Endometrium (tissue), 2 donors: ENCODE results near the gene MRGPRD.
"Not testable (repeated sequence)": the region's sequence is repeated elsewhere in the genome, so short reads cannot be mapped to it uniquely, and the experiment has no call there.

Source experiments
- FAIRE-seq: peaks from 2 replicates; lab custom pipeline; 2012; peaks lifted over from hg19 to GRCh38; lab: Jason Lieb, UNC
- donor health status: control.
- donor health status: control.

Gene MRGPRD

DNA sequence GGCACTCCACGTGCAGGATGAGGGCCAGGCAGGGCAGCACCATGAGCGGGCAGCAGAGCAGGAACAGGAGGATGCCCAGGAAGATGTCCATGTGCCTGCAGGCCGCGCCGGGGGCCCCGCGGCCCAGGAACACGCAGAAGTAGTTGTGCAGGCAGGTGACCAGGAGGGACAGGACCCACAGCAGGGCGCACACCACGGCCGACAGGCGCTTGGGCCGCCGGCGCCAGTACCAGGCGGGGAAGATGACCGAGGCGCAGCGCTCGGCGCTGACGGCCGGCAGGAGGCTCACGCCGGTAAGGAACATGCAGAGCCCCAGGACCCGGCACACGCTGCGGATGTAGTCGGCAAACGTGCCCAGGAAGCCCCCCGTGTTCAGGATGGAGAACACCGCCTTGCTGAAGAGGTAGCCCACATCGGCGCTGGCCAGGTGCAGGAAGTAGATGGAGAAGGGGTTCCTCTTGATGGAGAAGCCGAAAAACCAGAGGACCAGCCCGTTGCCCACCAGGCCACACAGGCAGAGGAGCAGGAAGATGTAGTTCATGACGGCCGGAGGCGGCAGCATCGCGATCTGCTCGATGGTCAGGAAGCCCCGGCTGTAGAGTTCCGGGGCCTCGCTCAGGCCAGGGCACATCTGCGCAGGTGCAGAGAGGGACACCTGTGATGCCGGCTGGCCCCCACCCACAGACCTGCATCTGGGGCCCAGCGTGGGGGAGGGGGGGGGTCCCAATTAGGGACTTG is 25.0 kb upstream of the MRGPRD start:
- FAIRE-seq, result no peak

DNA sequence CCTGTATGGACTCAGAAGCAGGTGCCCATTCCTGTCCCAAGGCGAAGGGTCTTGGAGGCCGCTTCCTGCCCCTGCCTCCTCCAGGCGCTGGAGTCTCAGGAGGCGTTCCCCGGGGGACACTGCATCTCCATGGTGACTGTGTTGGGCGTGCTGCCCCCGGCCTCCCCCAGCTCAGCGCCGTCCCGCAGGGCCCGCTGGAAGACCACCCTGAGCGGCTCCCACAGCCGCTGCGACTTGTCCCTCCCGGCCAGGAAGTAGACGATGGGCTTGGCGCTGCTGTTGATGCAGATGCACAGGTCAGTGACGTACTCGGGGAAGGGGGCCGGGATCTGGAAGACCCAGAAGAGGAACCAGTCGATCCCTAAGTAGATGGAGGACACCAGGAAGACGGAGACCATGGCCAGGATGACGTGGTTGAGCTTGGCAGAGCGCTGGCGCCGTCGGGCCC is 24.4 kb upstream of the MRGPRD start:
- no peak for FAIRE-seq

GRCh38 chr11:69004411-69005182 is 23.8 kb upstream of the MRGPRD start:
- FAIRE-seq, result no peak

DNA sequence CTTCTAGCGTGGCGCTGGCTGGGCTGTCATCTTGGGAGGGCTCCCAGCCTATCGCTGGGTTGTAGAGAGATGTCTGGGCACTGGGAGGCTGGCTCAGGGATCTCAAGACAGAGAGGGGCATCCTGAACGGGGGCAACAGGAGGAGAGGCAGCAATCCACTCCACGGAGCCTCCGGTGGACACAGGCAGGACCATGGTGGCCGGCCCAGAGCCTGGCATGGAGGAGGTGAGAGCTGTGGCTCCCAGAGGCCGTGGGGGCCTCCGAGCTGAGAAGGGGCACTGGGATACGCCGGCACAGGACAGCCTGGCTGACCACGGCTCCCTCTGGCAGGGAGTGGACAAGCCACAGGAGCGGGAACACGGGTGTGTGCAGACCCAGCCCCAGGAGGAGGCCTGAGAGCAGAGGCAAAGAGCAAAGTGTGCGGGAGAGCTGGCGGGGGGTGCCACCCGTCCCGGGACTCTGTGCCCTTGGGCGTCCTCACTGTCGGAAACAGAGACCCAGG is 23.1 kb upstream of the MRGPRD start:
- FAIRE-seq, result no peak

DNA sequence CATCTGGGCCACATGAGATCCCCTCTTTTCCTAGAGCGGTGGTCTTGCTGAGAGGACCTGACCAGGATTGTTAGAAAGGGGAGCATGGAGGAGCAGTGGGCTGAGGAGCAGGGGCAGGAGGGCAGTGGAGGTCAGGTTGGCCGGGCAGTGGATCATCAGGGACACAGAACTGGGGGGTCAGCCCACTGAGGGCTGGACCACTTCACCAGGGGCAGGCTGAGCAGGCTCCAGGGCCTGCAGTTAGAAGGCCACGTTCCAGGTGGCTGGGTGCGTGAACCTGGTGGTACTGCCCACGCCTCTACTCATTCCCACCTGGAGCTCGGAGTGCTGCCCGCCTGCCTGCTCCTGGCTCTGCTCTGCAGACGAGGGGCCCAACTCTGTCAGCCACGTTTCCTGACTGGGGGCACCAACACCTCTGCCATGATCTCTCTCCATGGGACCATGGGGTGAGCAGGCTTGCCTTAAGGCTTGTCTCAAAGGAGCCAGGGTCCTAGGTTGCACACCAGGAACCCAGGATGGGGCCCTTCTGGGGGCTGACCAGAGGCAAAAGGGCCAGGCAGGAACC is 22.6 kb upstream of the MRGPRD start:
- no peak for FAIRE-seq

- FAIRE-seq, result no peak
Measured at GRCh38 chr11:69002570-69003231, 21.9 kb upstream of the MRGPRD start.

DNA sequence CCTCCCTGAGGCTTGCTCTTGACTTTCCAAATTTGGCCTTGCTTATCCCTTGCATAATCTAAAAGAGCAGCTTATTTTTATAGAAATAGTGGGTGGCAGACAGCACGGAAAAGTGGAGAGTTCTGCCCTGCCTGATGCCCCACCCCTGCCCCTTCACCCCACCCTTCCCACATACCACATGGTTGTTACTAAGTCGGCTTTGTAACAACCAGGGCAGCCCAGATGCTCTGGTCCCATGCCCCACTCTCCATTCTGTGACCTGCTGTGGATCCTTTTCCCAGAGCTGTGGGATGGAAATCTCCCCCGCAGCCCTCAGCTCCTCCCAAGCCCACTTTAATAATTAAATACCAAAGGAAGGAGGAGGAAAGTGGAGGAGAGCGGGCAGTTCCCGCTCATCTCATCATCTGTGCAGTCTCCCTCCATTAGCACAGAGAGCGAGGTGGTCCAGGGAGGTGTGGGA is 21.4 kb upstream of the MRGPRD start:
- FAIRE-seq, result no peak

- FAIRE-seq, result no peak
Measured at GRCh38 chr11:69001243-69002081, 20.7 kb upstream of the MRGPRD start.

GRCh38 chr11:69000831-69001242 is 20.1 kb upstream of the MRGPRD start:
- FAIRE-seq, result no peak

DNA sequence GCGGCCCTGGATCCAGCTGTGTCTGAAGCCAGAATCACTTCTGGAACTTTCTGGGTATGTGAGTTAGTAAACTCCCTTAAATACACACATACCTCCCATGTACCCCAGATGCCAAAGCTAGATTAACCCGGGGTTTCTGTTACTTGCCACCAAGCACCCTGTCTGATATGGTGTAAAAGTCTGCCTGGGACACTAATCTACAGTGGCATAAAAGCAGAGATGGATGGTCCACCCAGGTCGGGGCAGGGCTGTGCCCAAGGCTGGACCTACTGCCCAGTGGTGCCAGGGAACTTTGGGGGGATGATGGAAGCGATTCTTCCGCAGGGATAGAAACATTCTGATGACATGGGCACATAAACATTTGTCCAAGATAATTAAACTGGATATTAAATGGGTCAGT is 19.6 kb upstream of the MRGPRD start:
- FAIRE-seq, result no peak

DNA sequence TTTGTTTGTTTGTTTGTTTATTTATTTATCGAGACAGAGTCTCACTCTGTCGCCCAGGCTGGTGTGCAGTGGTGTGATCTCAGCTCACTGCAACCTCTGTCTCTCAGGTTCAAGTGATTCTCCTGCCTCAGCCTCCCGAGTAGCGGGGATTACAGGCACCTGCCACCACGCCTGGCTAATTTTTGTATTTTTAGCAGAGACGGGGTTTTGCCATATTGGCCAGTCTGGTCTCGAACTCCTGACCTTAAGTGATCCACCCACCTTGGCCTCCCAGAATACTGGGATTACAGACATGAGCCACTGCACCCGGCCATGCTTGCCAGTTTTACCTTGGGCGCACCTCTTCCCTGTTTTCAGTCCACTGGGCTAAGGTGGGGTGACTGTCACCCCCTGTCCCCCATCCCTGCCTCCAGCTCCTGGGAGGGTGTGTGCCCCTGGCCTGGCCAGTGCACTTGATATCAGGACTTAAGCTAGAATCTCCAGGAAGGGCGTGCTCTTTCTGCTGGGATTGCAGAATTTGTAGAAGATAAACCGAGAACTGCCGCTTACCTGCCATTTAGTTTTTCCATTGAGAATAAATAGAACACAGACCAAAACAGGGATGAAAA is 19.1 kb upstream of the MRGPRD start:
- FAIRE-seq, result not testable (repeated sequence)

- no peak for FAIRE-seq
Measured at GRCh38 chr11:68999093-68999747, 18.4 kb upstream of the MRGPRD start.

GRCh38 chr11:68998390-68998911 is 17.7 kb upstream of the MRGPRD start:
- no peak for FAIRE-seq

- no peak for FAIRE-seq
Measured at GRCh38 chr11:68997995-68998348, 17.2 kb upstream of the MRGPRD start.

GRCh38 chr11:68997124-68997994 is 16.6 kb upstream of the MRGPRD start:
- no peak for FAIRE-seq

DNA sequence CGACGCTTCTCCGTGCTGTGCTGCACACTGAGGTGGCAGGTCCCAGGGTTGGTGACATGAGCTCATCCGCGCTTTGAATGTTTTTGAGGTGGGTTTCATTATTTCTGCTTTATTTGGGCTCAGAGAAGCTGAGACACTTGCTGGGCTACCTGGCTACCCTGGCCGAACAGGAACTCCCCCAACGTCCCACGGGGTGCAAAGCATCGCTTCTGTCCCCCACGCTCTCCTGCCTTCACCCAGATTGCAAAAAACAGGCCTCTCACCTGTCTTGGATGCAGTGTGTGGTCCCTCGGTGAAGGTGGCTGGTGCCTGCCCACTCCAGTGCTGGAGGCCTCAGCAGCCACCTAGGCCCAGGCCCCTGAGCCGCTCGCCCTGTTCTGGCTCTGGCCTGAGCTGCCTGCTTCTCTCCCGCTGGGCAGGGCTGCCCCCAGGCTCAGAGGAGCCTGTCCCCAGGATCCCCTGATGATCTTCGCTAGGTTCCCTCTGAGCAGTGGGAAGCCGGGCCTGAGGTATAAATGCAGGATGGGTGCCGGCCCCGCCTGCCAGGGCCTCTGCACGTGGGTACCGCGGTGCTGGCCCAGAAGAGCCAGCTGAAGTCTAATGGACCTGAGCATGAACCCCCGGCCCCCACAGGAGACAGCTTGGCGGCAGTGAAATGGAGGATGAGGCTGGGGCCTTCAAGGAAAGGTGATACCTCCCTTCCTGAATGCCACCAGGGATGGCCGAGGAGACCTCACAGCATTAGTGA is 15.8 kb upstream of the MRGPRD start:
- no peak for FAIRE-seq

- no peak for FAIRE-seq
Measured at GRCh38 chr11:68994894-68995285, 14.1 kb upstream of the MRGPRD start.

DNA sequence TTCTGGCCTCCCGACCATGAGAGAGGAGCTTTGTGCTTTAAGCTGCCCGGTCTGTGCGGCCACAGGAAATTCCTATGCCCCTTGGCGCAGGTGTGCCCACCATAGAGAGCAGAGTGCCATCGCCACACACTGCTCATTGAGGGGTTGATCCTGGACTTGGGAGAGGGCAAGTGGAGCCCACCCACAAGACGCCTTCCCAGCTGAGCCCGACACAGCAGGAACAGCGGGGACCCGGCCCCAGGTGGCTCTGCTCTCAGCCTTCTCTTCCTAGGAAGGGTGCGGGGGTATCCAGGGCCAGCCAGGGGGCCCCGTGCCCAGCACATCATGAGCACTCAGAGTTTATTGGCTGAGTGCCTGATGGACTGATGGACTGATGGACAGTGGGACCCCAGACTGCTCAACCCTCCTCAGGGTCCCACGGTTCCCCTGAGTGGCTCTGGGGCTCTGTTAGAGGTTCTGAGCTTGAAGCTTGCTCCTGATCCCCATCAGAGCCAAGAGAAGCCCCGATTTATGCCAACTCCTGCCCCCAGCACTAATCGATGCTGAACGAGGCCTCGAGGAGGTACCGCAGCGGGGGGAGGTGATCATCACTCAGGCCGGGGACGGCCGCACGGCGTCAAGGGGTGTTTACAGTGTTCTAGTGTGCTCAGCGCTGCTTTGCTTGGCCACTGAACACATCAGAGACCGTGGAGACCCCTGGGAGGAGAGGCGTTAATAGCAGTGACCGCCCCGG is 13.5 kb upstream of the MRGPRD start:
- FAIRE-seq, result no peak
